GM19025 (cell line): ENCODE measurements around the gene FARP2.
"Not testable (repeated sequence)": the region's sequence is repeated elsewhere in the genome, so short reads cannot be mapped to it uniquely, and the experiment has no call there.

Experiments used
- ATAC-seq: cut with Tn5 transposase; IDR thresholded peaks from one replicate; pipeline ENCODE4 v1.9.1; 2021; ENCODE audit warnings: mild to moderate bottlenecking, low read depth, moderate library complexity; ENCODE audit not compliant: unreplicated experiment

The FARP2 gene

DNA sequence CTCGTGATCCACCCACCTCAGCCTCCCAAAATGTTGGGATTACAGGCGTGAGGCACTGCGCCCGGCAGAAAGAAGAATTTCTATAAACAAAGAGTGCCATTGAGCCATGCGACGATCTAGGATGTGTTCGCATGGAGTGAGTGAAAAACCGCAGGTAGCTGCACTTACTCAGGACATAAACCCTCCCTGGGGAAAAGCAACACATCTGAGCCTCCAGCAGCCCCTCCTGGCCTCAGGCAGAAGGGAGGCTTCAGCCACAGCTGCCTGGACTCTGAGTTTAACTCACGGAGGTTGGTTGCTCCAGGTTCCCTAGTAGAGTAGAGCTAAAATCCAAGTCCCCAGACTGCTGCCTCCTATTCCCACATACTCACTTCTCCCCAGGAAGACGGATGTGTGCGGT, 163.6 kb downstream of the FARP2 start:
- no peak for ATAC-seq

GRCh38 chr2:241522477-241522876, 166.4 kb downstream of the FARP2 start:
- ATAC-seq, result no peak

DNA sequence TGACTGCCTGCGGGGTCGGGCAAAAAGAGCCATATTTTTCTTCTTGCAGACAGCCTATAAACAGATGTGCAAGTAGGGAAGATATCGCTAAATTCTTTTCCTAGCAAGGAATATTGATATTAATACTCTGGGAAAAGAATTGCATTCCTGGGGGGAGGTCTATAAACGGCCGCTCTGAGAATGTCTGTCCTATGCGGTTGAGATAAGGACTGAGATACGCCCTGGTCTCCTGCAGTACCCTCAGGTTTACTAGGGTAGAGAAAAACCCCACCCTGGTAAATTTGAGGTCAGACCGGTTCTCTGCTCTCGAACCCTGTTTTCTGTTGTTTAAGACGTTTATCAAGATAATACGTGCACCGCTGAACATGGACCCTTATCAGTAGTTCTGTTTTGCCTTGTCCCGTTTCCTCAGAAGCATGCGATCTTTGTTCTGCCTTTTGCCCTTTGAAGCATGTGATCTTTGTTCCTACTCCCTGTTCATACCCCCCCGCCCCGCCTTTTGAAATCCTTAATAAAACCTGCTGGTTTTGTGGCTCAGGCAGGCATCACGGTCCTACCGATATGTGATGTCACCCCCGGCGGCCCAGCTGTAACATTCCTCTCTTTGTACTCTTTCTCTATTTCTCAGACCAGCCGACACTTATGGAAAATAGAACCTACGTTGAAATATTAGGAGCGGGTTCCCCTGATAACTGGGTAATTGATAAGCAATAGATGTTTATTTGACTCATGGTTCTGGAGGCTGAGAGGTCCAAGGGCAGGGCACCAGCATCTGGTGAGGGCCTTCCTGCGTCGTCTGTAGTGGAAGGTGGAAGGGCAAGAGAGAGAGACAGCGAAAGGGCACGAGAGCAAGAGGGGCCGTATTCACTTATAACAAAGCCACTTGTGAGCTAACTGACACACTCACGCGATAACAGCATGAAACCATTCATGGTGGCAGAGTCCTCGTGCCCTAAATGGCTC, 170.0 kb downstream of the FARP2 start:
- ATAC-seq, result not testable (repeated sequence)

GRCh38 chr2:241530571-241530970, 174.5 kb downstream of the FARP2 start:
- ATAC-seq, result no peak

GRCh38 chr2:241531161-241531722, 175.2 kb downstream of the FARP2 start:
- ATAC-seq, result no peak

GRCh38 chr2:241532168-241532567, 176.1 kb downstream of the FARP2 start:
- no peak for ATAC-seq

DNA sequence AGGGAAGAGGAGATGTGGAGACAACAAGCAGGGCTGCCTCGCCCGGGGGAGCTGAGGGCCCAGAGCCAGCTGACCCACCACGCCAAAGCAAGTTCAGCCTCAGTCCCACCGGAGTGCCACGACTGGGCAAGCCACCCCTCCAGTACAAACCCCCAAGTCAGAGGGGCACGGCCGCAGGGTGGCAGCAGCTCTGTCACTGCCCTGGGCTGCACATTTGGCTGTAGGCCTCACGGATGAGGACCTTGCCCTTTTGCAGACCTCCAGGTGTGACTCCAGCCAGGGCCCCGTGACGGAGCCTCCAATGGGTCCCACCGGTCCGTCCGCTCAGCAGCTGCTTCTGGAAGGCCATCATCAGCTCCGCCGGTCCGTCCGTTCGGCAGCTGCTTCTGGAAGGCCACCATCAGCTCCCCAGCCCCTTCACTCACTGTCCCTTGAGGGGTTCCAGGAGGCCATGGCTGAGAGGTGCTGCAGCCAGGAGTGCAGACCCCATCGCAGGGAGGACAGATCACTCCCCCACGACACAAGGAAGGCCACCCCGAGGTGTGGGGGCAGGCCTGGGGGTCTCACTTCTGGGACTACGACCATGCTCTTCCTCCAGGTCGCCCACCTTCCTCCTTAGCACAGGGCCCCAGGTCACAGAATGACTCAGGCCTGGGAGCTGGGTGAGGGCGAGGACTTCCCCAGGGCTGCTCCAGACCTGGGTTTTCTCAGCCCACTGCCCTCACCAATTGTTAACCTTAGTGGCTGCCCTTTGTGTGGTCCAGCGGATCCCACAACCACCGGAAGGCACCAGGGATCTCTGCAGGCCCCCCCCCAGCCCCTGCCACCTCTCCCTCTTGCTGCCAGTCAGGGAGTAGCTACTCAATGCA, 176.9 kb downstream of the FARP2 start:
- no peak for ATAC-seq

DNA sequence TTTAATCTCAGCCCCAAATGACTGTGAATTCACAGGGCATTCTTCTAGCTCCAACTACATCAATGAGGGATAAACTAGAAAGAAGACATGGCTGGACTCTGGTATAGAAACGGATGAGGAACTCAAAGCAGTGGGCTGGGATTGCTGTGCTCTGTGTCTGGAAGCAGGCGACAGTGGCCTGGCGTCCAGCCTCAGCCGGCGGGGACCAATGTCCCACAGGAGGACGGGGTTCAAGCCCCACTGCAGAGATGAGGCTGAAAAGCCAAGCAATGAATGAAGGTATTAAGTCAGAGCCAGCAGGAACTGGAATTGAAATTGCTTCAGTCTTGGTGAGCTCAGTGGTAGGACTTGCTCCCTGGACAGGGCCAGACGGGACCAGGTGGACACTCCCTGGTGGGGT, 178.2 kb downstream of the FARP2 start:
- ATAC-seq, result no peak

- no peak for ATAC-seq
These were observed 178.8 kb downstream of the FARP2 start for GRCh38 chr2:241534701-241535375.

- ATAC-seq, result no peak
These were observed 180.0 kb downstream of the FARP2 start for GRCh38 chr2:241535871-241536655.

GRCh38 chr2:241538838-241539615, 182.9 kb downstream of the FARP2 start:
- ATAC-seq, result no peak

- ATAC-seq, result no peak
These were observed 183.7 kb downstream of the FARP2 start for GRCh38 chr2:241539616-241540374.

GRCh38 chr2:241540401-241540770, 184.3 kb downstream of the FARP2 start:
- ATAC-seq, result no peak

- no peak for ATAC-seq
These were observed 184.9 kb downstream of the FARP2 start for GRCh38 chr2:241540771-241541561.

GRCh38 chr2:241541564-241542277, 185.6 kb downstream of the FARP2 start:
- ATAC-seq, result no peak

DNA sequence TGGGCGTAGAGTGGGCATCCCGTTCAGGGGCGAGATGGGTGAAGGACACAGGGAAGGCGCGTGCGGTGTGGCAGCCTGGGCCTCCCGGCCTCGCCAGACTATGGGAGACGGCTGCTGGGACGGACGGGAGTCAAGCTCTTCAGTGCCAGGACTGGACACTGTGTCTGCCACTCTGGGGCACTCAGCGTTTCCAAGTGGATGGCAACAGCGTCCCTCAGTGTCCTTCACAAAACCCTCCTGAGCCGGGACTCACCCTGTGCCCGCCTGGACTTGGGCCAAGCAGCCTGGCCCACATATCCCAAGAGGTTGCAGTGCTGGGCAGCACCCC, 186.2 kb downstream of the FARP2 start:
- ATAC-seq, result no peak
